Islet of Langerhans (tissue), 1 donor: ENCODE data around the gene ARID5B.

ENCODE experiments used
- FAIRE-seq: peaks from one replicate; lab custom pipeline; 2011; peaks lifted over from hg19 to GRCh38; lab: Jason Lieb, UNC

Gene ARID5B

GRCh38 chr10:62077330-62078015 lies 176.0 kb downstream of the ARID5B start:
- no peak for FAIRE-seq

DNA sequence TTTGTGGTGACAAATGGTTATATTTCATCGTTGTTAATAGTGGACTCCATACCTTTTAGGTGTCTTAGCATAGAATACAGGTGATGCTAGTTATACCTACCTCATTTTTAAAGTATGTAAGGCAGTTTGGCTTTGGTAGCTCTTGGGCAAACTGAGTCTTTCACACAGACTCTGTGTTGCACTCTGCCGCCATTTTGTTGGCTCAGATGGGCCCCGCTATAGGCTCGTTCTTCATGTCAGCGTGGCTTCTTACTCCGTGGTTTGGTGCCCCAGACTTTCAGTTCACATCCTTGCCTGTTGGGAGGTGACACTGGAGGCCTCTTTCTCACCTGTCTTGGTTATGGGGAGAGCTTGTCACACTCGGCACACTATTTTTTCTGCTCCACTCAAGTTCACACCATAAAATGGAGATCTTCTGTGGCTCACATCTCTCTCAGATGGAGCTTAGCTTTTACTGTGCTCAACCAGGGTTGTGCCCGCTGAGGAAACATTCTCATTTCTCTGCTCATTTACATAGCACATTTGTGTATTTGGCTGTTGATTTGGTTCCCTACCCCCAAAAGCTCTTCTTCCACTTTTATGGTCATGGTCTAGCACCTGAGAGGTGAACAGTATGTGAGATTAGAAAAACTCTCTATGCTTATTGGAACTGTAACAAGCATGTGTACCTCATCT lies 178.5 kb downstream of the ARID5B start:
- FAIRE-seq, result no peak

DNA sequence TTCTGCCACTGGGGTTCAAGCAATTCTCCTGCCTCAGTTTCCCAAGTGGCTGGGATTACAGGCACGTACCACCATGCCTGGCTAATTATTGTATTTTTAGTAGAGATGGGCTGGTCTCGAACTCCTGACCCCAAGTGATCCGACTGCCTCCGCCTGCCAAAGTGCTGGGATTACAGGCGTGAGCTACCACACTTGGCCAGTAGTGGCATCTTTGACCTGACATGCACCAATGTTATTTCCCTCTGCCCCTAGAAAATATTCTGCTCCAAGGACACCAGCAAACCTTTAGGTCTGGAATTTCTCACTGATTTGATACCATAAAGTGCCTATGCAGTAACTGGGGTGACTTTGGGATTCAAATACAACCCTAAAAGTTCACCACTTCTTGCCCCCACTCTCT lies 179.4 kb downstream of the ARID5B start:
- FAIRE-seq, result no peak

DNA sequence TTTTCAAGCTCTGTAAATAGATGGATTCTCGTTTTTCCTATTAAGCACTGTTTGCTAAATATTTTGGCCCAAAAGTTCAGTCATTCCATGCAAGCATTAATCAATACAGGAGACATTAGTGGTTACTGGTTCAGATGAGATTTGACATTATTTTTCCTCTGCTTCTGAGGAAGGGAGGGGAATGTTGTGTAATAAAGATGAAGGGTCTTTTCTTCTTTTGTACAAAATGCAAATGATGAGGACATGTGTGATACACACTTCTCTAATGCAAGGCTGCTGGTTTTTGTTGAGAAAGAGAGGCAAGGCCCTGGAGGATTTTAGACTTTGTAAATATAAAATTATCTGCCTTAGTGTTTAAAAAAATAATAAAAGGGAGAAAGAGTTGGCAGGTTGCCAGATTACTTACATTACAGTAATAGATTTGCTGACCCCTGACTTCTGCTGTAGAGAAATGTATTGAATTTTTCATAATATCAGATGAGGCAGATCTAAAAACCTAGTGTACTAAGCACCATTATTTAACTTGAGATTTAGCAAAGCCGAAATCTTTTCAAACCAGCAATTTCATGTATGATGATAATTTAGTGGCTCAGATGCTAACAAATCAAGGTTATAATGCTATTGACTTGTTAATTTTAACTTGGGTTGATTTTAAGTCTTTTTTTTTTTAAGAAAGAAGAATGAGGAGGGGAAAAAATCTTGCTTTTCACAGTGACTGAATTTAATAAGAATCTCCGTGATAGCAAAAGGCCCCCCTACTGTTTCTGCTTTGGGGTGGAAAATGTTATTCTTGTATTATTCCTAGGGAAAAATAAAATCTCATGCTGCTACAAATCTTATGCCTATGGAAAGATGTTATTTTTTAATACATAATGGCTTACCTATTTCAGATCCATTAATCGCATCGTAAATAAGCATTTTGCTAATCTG lies 180.1 kb downstream of the ARID5B start:
- FAIRE-seq, result no peak

GRCh38 chr10:62082271-62082656 lies 180.8 kb downstream of the ARID5B start:
- FAIRE-seq, result no peak

DNA sequence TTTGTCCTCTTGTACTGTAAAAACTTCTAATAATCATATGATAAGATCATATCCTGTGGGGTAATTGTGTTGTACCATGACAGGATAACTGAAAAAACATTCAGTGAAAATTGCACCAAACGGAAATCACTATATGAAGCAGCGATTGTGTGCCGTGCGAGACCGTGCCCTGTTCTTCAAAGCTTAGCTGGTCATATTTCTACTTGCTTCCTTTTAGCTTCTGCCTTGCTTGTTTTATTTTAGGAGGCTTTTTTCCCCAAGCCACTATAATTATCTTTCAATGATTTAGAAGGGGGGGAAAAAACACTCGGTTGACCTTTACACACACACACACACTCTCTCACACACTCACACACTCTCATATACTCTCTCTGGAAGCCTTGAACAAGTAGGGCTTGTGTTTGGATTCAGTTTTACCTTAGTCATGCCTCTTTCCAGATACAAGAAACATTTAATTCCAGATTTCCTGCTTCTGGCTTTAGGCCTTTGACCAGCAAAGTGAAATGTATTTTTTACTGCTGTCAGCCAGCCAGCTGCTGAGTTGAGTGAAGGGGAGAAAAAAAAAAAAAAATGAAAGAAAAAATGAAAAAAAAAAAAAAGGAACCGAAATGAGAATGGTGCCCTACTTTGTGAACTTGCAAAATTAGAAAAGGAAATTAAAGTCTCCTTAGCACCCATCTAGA lies 181.4 kb downstream of the ARID5B start:
- FAIRE-seq, result peak; percentile 33

DNA sequence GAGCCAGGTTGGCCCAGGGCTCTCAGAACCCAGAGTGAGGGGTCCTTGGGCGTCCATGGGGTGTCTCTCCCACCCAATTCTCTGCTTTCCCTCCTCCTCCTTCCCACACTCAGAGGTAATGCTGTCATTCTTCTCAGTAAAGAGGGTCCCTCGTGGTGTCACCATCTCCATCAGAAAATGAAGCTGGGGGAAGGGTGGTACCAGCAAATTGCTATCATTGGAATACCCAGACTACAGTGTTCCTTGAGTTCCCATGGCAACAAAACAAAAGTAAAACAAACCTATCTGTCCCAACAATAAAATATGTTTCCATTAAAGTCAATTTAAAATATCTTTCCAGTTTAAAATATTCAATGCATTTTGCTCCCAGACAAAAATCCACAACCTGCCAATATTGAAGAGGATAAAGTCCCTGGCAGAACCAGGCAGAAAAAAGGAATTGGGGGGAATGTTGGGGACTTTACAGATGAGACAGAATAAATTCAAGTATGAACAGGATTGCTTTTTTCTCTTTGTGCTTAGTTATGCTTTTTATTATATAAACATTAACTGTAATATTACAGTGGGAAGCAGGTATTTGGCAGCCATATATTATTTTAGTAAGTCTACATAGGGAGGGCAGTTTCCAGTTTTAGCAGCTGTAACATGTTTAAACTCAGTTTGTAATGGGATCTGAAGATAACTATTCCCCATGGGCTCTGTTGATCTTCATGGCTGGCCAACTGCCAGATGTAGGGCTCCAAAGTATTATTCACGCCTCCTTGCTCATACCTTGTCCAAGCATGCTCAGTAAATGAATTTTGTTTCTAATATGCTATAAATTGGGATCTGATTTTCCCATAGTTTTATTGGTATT lies 182.1 kb downstream of the ARID5B start:
- FAIRE-seq, result peak; percentile 77

DNA sequence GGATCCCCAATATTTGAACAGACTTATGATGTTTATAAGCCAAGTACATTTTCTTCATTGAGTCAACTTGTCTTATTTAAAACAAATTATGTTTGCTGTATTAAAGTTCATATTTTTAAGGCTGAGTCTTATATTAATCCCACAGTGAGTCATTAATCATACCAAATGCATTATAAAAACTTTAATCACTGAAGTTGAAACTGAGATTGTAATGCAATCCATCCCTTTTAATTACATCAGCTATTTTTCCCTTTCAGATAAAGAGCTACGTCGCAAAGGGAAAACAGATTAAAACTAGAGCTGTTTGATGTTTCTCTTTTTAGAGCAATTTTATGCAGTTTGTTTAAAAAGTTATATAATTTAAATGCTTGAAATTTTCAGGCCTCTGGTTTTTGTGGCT lies 183.0 kb downstream of the ARID5B start:
- peak; percentile 17 for FAIRE-seq

- FAIRE-seq, result no peak
These were observed 183.9 kb downstream of the ARID5B start for GRCh38 chr10:62085404-62085803.

- FAIRE-seq, result no peak
These were observed 184.3 kb downstream of the ARID5B start for GRCh38 chr10:62085821-62086220.

GRCh38 chr10:62087329-62087728 lies 185.8 kb downstream of the ARID5B start:
- FAIRE-seq, result no peak

DNA sequence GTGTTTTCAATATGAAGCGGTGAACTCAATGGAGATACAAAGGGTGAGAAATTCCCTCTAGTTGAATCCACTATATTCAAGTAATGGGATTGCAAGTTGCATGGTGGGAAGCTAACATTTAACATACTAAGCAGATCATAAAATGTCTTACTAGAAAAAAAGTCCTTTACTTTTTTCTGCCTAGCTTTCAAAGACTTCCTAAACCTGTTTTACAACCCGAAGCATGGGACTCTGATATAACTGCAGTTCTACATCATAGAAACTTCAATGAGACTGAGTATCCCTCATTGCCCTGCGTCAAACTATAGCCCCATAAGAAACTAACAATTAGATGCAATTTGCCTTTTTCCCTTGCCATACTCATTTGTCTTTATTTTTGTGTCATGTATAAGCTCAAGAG lies 187.3 kb downstream of the ARID5B start:
- FAIRE-seq, result no peak

- FAIRE-seq, result no peak
These were observed 191.0 kb downstream of the ARID5B start for GRCh38 chr10:62092301-62093030.

DNA sequence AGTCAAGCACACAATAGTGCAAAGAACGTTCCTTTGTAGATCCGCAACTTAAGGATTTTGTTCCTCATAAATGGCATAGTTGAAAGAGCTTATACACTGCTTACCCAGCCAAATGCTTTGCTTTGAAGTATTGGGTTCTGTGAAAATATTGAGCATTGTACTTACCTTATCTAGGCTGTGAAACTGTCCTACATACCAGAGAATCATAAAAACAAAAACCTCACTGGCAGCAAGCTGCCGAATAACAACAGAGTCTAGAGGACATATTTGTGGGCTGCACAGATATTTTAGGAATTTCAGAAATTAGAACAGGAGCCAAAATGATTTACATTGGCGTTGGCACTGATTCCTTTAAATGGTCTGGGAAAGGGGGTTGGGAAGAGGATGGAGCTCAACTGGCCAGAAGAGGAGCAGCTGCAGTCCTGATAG lies 192.4 kb downstream of the ARID5B start:
- no peak for FAIRE-seq

- no peak for FAIRE-seq
These were observed 194.0 kb downstream of the ARID5B start for GRCh38 chr10:62095181-62096122.

- FAIRE-seq, result no peak
These were observed 194.9 kb downstream of the ARID5B start for GRCh38 chr10:62096256-62096933.

- no peak for FAIRE-seq
These were observed 197.0 kb downstream of the ARID5B start for GRCh38 chr10:62098278-62099121.

DNA sequence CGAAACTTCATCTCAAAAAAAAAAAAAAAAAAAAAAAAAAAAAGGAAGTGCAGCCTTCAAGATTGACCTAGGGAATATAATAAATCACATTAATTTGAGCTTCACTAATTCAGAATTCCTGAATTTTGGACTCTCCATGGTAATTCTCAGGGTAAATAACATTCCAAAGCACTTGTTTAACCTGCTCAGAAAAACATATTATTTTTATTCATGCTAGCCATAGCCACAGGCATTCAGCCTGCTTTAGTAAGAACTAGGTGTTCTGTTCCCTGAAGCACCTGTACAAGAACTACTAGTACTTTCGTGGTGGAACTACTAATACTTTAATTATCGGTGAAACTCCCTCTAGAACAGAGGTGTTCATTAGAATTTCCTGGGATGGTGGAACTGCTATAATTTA lies 197.8 kb downstream of the ARID5B start:
- no peak for FAIRE-seq
